ENCODE data around the gene ZNF226. TPM values are rescaled to one million over a fixed set of nuclear protein-coding genes. Genes with fewer than 3 reads are reported as not detected.
"Not testable (repeated sequence)": the region's sequence is repeated elsewhere in the genome, so short reads cannot be mapped to it uniquely, and the experiment has no call there.

ZNF226 gene
- 22.7 TPM for polyA plus RNA-seq (2013, experiment 1 of 4)
- polyA plus RNA-seq (2013, experiment 2 of 4), result 25.1 TPM
- polyA plus RNA-seq (2013, experiment 3 of 4), result 23.1 TPM
- polyA plus RNA-seq (2013, experiment 4 of 4), result 23.7 TPM

DNA sequence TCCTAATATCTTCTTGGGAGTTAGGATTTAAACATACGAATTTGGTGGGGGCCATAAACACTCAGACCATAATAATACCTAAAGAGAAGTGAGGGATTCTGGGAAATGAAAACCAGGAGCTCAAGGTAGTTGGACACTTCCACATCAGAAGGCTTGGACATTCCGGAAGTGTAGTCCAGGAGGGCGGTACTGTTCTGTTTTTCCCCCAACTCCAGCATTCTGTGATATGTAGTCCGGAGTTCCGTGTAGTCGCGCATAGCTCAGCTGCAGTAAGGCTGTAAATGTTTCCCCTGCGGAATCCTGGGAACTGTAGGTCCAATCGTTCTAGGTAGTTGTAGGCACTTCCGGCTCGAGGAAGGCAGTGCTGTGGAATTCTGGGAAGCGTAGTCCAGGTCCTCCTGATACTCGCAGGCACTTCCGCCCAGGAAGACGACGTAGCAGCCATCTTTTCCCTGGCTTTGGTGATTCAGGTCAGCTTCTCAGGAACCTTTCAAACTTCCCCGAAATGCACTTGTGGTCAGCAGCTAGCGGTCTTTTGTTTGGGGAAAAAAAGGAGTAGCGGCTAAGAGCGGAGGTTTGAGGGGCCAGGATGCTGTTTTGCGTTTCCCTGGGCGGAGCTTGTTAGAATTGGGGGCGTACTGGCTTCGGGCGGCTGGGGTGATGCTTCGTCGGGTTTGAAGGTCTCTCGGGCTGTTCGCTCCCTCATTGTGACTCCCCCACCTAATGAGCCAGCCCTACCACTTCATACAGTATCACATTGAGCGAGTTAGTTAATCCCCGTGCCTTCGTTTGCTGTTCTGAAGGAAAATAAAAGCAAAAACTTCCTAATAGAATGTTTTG is at the start of gene ZNF226:
TSS of gene ZNF226 (plus strand) at position 428 of the 840 bp plus-strand sequence. CDS start 4,981 bp downstream, outside the sequence.
- WGBS, 2 experiments, result 1 to 2% methylated on average over 29 to 30 of the region's 32 CpGs
- Histone ChIP-seq H3K4me1 (ENCODE audit: control insufficient read depth, insufficient read depth, low read length) (peaks cover 8% of the 10 kb centered on the region), H3K36me3 (ENCODE audit: control insufficient read depth, insufficient read depth, low read length) (peaks cover 11% of the 10 kb centered on the region), H3K27me3 (ENCODE audit: control insufficient read depth, insufficient read depth, low read length, poor library complexity, severe bottlenecking) (no peaks in the 10 kb centered on the region), H3K4me3 (ENCODE audit: insufficient read depth, low read depth, low read length) (peak within 1 kb of the TSS; percentile 75), H3K27ac (ENCODE audit: insufficient read depth, low read depth, low read length, poor library complexity, severe bottlenecking) (peak within 1 kb of the TSS; percentile 68), H3K9me3 (ENCODE audit: control insufficient read depth, low read length) (no peaks in the 10 kb centered on the region)

DNA sequence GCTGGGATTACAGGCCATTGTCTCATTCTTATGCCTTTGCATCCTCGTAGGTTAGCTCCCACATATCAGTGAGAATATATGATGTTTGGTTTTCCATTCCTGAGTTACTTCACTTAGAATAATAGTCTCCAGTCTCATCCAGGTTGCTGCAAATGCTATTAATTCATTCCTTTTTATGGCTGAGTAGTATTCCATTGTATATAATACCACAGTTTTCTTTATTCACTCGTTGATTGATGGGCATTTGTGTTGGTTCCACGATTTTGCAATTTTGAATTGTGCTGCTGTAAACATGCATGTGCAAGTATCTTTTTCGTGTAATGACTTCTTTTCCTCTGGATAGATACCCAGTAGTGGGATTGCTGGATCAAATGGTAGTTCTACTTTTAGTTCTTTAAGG is 43.7 kb upstream of the ZNF226 start:
- not testable (repeated sequence) for H3K27ac ChIP-seq (ENCODE audit: insufficient read depth, low read depth, low read length, poor library complexity, severe bottlenecking); H3K4me3 ChIP-seq (ENCODE audit: insufficient read depth, low read depth, low read length); H3K36me3 ChIP-seq (ENCODE audit: control insufficient read depth, insufficient read depth, low read length); H3K9me3 ChIP-seq (ENCODE audit: control insufficient read depth, low read length); H3K27me3 ChIP-seq (ENCODE audit: control insufficient read depth, insufficient read depth, low read length, poor library complexity, severe bottlenecking); H3K4me1 ChIP-seq (ENCODE audit: control insufficient read depth, insufficient read depth, low read length)
- WGBS, 2 experiments, result 91 to 95% methylated on average over 4 of the region's 4 CpGs

DNA sequence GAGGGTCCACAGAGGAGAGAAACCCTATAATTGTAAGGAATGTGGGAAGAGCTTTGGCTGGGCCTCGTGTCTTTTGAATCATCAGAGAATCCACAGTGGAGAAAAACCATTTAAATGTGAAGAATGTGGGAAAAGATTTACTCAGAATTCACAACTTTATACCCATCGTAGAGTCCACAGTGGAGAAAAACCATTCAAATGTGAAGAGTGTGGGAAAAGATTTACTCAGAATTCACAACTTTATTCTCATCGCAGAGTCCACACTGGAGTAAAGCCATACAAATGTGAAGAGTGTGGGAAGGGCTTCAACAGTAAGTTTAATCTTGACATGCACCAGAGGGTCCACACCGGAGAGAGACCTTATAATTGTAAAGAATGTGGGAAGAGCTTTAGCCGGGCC is 32.9 kb upstream of the ZNF226 start:
- no peaks in the 10 kb centered on the region for H3K9me3 ChIP-seq (ENCODE audit: control insufficient read depth, low read length)
- no peaks in the 10 kb centered on the region for H3K4me1 ChIP-seq (ENCODE audit: control insufficient read depth, insufficient read depth, low read length)
- no peak overlapping the region for H3K27ac ChIP-seq (ENCODE audit: insufficient read depth, low read depth, low read length, poor library complexity, severe bottlenecking)
- no peaks in the 10 kb centered on the region for H3K27me3 ChIP-seq (ENCODE audit: control insufficient read depth, insufficient read depth, low read length, poor library complexity, severe bottlenecking)
- peaks cover 17% of the 10 kb centered on the region for H3K36me3 ChIP-seq (ENCODE audit: control insufficient read depth, insufficient read depth, low read length)
- no peak overlapping the region for H3K4me3 ChIP-seq (ENCODE audit: insufficient read depth, low read depth, low read length)
- 90 to 92% methylated on average over 4 to 5 of the region's 5 CpGs for WGBS, 2 experiments

DNA sequence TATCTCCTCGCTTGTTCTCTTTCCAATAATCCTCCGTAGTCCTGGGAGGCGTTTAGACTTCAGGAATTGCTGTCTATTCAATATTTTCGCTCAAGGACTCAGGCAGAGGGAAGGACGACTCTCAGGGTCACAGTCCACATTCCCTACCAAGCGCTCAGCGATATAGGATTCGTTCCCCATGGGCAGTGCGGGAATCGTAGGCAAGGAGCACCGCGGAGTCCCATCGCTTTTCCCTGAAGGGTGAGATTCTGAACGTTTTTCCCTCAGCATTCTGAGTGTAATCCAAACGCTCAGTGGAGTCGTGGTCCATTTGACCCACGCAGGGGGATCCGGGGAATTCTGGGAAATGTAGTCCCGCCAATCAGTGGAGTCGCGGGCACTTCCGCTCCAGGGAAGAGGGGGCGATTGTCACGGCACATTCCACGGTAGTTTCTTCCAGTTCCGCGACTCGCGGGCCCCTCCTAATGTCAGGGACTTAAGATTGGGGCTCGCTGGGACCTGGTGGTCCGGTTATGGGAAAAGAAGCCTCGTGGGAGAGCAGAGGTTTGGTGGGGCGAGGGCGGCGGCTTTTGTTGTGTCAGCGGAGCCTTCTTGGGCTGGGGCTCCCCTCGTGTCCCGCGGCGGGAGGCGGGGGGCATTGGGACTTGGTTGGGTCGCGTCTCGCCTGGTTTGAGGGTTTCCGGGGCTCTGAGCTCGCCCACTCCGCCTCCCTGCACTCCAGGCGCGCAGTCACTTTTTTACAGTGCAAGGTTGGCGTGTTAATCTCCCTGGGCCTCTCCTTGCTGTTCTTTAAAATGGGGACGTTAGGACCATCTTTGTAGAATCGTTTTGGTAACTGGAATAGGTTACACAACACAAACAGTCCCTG is 23.5 kb upstream of the ZNF226 start, which contains the start of gene ZNF234:
TSS of gene ZNF234 (plus strand) at position 364 of the 868 bp plus-strand sequence. CDS start 3,079 bp downstream, outside the sequence.
- H3K27ac ChIP-seq (ENCODE audit: insufficient read depth, low read depth, low read length, poor library complexity, severe bottlenecking), result peak within 1 kb of the TSS; percentile 36

DNA sequence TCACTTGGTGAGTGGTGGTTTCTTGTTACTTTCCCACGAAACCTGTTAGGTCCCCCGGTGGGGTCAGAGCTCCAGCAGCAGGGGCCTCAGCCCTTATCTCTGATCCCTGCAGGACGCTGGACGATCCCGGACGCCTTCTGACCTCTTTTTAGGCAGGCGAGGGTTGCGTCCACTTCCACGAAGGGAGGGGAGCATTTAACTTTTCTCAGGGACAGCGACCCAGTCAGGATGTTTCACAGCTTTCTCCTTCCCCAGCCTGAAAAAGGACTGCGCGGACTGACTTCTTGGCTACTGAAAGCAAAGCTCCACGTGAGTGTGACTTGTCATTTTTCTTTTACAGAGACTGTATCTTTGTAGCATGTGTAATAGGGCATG is 22.9 kb upstream of the ZNF226 start:
- Histone ChIP-seq H3K9me3 (ENCODE audit: control insufficient read depth, low read length) (no peaks in the 10 kb centered on the region), H3K4me3 (ENCODE audit: insufficient read depth, low read depth, low read length) (peak overlapping the region; percentile 89), H3K27me3 (ENCODE audit: control insufficient read depth, insufficient read depth, low read length, poor library complexity, severe bottlenecking) (no peaks in the 10 kb centered on the region), H3K4me1 (ENCODE audit: control insufficient read depth, insufficient read depth, low read length) (peaks cover 5% of the 10 kb centered on the region), H3K36me3 (ENCODE audit: control insufficient read depth, insufficient read depth, low read length) (peaks cover 3% of the 10 kb centered on the region), H3K27ac (ENCODE audit: insufficient read depth, low read depth, low read length, poor library complexity, severe bottlenecking) (no peak overlapping the region)
- 6 to 11% methylated on average over 11 to 13 of the region's 13 CpGs for WGBS, 2 experiments

More for the DNA sequence above, 23.5 kb upstream of the ZNF226 start, which contains the start of gene ZNF234:
- Histone ChIP-seq H3K9me3 (ENCODE audit: control insufficient read depth, low read length) (no peaks in the 10 kb centered on the region), H3K27me3 (ENCODE audit: control insufficient read depth, insufficient read depth, low read length, poor library complexity, severe bottlenecking) (no peaks in the 10 kb centered on the region), H3K4me3 (ENCODE audit: insufficient read depth, low read depth, low read length) (peak within 1 kb of the TSS; percentile 89), H3K36me3 (ENCODE audit: control insufficient read depth, insufficient read depth, low read length) (peaks cover 3% of the 10 kb centered on the region), H3K4me1 (ENCODE audit: control insufficient read depth, insufficient read depth, low read length) (peaks cover 5% of the 10 kb centered on the region)
- 1 to 2% methylated on average over 52 of the region's 52 CpGs for WGBS, 2 experiments

DNA sequence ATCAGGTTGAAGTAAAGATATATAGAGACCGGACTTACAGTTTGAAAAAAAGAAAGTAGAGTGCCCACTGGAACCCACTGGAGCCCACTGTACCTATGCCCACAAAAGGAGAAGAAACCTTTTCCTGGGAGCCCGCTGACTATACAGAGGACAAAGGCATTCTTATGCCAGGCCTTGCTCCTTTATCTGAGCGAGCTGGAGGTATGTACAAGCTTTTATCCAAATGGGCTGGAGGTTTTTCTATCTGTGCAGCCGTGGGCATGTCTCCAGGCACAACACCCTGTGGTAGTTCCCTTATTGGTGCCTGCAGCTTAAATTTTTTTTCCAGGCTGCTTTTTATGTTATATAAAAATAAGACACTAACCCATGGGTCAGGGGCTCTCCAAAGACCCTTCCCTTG is 15.1 kb upstream of the ZNF226 start:
- H3K36me3 ChIP-seq (ENCODE audit: control insufficient read depth, insufficient read depth, low read length), result peaks cover 28% of the 10 kb centered on the region
- H3K4me3 ChIP-seq (ENCODE audit: insufficient read depth, low read depth, low read length), result no peak overlapping the region
- H3K4me1 ChIP-seq (ENCODE audit: control insufficient read depth, insufficient read depth, low read length), result no peaks in the 10 kb centered on the region
- H3K27me3 ChIP-seq (ENCODE audit: control insufficient read depth, insufficient read depth, low read length, poor library complexity, severe bottlenecking), result no peaks in the 10 kb centered on the region
- no peak overlapping the region for H3K27ac ChIP-seq (ENCODE audit: insufficient read depth, low read depth, low read length, poor library complexity, severe bottlenecking)
- 94 to 97% methylated on average over 4 of the region's 4 CpGs for WGBS, 2 experiments
- no peaks in the 10 kb centered on the region for H3K9me3 ChIP-seq (ENCODE audit: control insufficient read depth, low read length)

DNA sequence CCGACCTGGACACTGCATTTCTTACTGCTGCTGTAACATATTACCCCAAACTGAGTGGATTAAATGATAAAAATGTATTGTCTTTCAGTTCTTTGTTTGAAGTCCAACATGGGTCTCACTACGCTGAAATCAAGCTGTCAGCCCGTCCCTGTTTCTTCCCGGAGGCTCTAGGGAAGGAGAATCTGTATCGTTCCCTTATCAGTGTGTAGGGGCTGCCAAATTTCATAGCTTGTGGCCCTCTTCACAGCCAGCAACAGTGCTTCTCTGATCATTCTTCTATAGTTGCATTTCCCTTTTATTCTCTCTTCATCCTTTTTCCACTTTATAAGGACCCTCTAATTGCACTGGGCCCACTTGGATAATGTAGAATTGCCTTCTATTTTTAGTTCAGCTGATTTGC is 13.4 kb upstream of the ZNF226 start:
- no peaks in the 10 kb centered on the region for H3K4me1 ChIP-seq (ENCODE audit: control insufficient read depth, insufficient read depth, low read length)
- no peaks in the 10 kb centered on the region for H3K27me3 ChIP-seq (ENCODE audit: control insufficient read depth, insufficient read depth, low read length, poor library complexity, severe bottlenecking)
- peaks cover 32% of the 10 kb centered on the region for H3K36me3 ChIP-seq (ENCODE audit: control insufficient read depth, insufficient read depth, low read length)
- peaks cover 2% of the 10 kb centered on the region for H3K9me3 ChIP-seq (ENCODE audit: control insufficient read depth, low read length)
- 93 to 95% methylated on average over 5 of the region's 5 CpGs for WGBS, 2 experiments
- H3K4me3 ChIP-seq (ENCODE audit: insufficient read depth, low read depth, low read length), result no peak overlapping the region
- no peak overlapping the region for H3K27ac ChIP-seq (ENCODE audit: insufficient read depth, low read depth, low read length, poor library complexity, severe bottlenecking)

DNA sequence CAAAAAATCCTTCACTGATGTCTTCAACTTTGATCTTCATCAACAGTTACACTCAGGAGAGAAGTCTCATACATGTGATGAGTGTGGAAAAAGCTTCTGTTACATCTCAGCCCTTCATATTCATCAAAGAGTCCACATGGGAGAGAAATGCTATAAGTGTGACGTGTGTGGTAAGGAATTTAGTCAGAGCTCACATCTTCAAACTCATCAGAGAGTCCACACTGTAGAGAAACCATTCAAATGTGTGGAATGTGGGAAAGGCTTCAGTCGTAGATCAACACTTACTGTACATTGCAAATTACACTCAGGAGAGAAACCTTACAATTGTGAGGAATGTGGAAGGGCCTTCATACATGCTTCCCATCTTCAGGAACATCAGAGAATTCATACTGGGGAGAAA is 8.4 kb upstream of the ZNF226 start:
- H3K4me1 ChIP-seq (ENCODE audit: control insufficient read depth, insufficient read depth, low read length), result no peaks in the 10 kb centered on the region
- WGBS, 2 experiments, result 76 to 80% methylated on average over 1 to 2 of the region's 2 CpGs
- no peak overlapping the region for H3K27ac ChIP-seq (ENCODE audit: insufficient read depth, low read depth, low read length, poor library complexity, severe bottlenecking)
- peaks cover 9% of the 10 kb centered on the region for H3K9me3 ChIP-seq (ENCODE audit: control insufficient read depth, low read length)
- H3K27me3 ChIP-seq (ENCODE audit: control insufficient read depth, insufficient read depth, low read length, poor library complexity, severe bottlenecking), result no peaks in the 10 kb centered on the region
- H3K36me3 ChIP-seq (ENCODE audit: control insufficient read depth, insufficient read depth, low read length), result peaks cover 38% of the 10 kb centered on the region
- H3K4me3 ChIP-seq (ENCODE audit: insufficient read depth, low read depth, low read length), result no peak overlapping the region

DNA sequence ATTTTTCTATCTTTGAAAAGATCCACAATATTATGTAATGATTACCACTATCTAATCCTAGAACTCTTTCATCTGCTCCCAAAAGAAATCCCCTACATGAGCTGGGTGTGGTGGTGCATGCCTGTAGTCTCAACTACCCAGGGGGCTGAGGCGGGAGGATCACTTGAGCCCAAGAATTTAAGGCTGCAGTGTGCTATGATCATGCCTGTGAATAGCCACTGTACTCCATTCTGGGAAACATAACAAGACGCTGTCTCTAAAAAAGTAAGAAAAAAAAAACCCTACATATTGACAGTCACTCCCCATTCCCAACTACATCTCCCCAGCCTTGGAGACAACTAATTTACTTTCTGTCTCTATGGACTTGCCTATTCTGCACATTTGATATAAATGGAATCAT is 1.1 kb upstream of the ZNF226 start:
- peaks cover 8% of the 10 kb centered on the region for H3K4me1 ChIP-seq (ENCODE audit: control insufficient read depth, insufficient read depth, low read length)
- no peaks in the 10 kb centered on the region for H3K27me3 ChIP-seq (ENCODE audit: control insufficient read depth, insufficient read depth, low read length, poor library complexity, severe bottlenecking)
- no peaks in the 10 kb centered on the region for H3K9me3 ChIP-seq (ENCODE audit: control insufficient read depth, low read length)
- 91 to 94% methylated on average over 2 of the region's 2 CpGs for WGBS, 2 experiments
- H3K36me3 ChIP-seq (ENCODE audit: control insufficient read depth, insufficient read depth, low read length), result peaks cover 5% of the 10 kb centered on the region
- H3K27ac ChIP-seq (ENCODE audit: insufficient read depth, low read depth, low read length, poor library complexity, severe bottlenecking), result no peak overlapping the region
- no peak overlapping the region for H3K4me3 ChIP-seq (ENCODE audit: insufficient read depth, low read depth, low read length)

DNA sequence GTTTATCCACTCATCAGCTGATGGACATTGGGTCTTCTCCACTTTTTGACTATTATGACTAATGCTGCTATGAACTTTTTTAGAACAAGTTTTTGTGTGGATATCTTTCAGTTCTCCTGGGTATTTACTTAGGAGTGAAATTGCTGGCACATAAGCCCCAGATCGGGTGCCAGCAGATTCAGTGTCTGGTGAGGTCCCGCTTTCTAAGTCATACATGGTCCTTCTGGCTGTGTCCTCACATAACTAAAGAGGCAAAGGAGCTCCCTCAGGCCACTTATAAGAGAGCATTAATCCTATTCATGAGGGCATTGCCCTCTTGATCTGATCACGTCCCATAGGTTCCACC is 600 bp upstream of the ZNF226 start:
- H3K36me3 ChIP-seq (ENCODE audit: control insufficient read depth, insufficient read depth, low read length), result peaks cover 6% of the 10 kb centered on the region
- H3K9me3 ChIP-seq (ENCODE audit: control insufficient read depth, low read length), result no peaks in the 10 kb centered on the region
- H3K4me3 ChIP-seq (ENCODE audit: insufficient read depth, low read depth, low read length), result peak overlapping the region; percentile 75
- H3K27me3 ChIP-seq (ENCODE audit: control insufficient read depth, insufficient read depth, low read length, poor library complexity, severe bottlenecking), result no peaks in the 10 kb centered on the region
- peaks cover 8% of the 10 kb centered on the region for H3K4me1 ChIP-seq (ENCODE audit: control insufficient read depth, insufficient read depth, low read length)
- no peak overlapping the region for H3K27ac ChIP-seq (ENCODE audit: insufficient read depth, low read depth, low read length, poor library complexity, severe bottlenecking)
- WGBS, 2 experiments, result 83 to 91% methylated on average over 2 to 3 of the region's 3 CpGs
